SH-SY5Y (cell line): Measurements from ENCODE around the gene PTPRM.

Experiments
- GATA2 ChIP-seq: IDR thresholded peaks from 2 replicates; pipeline ENCODE4 v1.6.1; 2011; ENCODE audit warnings: mild to moderate bottlenecking, low read depth, low read length
- GATA3 ChIP-seq: IDR thresholded peaks from 2 replicates; pipeline ENCODE4 v1.6.1; 2011; ENCODE audit warnings: low read depth, mild to moderate bottlenecking, low read length, moderate library complexity

DNA sequence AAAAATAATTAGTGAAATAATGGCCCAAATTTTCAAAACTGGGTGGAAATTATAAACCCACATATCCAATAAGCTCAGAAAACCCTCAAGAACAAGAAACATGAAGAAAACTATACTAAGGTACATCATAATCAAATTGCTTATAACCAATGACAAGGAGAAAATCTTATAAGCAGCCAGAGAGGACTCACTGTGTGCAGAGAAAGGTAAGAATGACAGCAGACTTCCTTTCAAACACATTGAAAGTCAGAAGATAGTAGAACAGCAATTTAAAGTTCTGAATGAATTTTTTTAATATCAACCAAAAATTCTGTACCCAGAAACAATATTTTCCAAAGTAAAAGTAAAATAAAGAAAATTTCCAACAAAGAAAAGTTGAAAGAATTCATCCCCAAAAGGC is 844.4 kb downstream of the PTPRM start:
- TF ChIP-seq GATA2 (no peak), GATA3 (no peak)
